Measurements from ENCODE around the gene MAP2K2. TPM values are rescaled to one million over a fixed set of nuclear protein-coding genes. Genes with fewer than 3 reads are reported as not detected.

MAP2K2 gene
- total and polyA plus RNA-seq, 2 donors (not counting 3 experiments of a cell fraction or from before 2014, with no cell fraction given) = 126 to 171 TPM

DNA sequence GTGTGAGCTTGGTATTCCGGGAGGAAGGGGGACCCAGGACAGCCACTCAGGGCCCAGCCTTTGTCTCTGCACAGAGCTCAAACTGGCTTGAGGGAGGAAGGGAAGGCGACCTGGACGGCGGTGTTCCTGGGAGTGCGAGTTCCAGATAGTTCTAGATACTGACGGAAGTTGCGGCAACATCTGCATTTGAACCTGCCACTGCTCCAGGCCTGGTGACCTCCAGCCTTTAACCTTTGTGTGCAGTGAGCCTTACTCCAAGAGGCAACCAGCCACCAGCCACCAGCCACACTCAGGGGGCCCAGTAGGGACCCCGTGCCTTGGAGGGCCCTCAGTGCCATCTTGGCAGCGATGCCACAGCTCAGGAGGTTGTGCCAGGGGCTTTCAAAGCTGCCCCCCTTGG lies 41.8 kb downstream of the MAP2K2 start:
- CTCF ChIA-PET = interaction anchor here (1.0 to 2.0 kb wide), 3 partner anchors 9 to 58 kb away, joined by 3 to 7 read pairs (median 3); no protein-coding TSS in a partner anchor
- FAIRE-seq = no peak
- Histone ChIP-seq H4K20me1 (replicated peaks; ENCODE audit: control insufficient read depth, extremely low read depth, insufficient read depth, low read length) (no peaks in the 10 kb centered on the region), H3K27ac (ENCODE audit: insufficient read depth, low read depth, low read length) (no peak overlapping the region), H3K27me3 (ENCODE audit: control insufficient read depth in 2 of 2, insufficient read depth in 2 of 2, low read length in 2 of 2) (no peaks in the 10 kb centered on the region), H3K4me1 (ENCODE audit: control insufficient read depth, extremely low read depth, insufficient read depth, low read length) (peaks cover 4% of the 10 kb centered on the region), H3K4me3 (replicated peaks in 1 of 3; ENCODE audit: insufficient read depth in 1 of 3, low read depth in 1 of 3, low read length in 3 of 3) (no peak overlapping the region), H3K4me2 (ENCODE audit: insufficient read depth, low read length) (no peak overlapping the region), H2AFZ (ENCODE audit: low read depth, low read length) (no peak overlapping the region), H3K9me3 (replicated peaks; ENCODE audit: control insufficient read depth, insufficient read depth, low read length) (no peaks in the 10 kb centered on the region), H3K79me2 (ENCODE audit: control insufficient read depth, insufficient read depth, low read length) (no peaks in the 10 kb centered on the region), H3K36me3 (ENCODE audit: control insufficient read depth in 2 of 2, extremely low read depth in 1 of 2, insufficient read depth in 2 of 2, low read length in 2 of 2) (no peaks in the 10 kb centered on the region), H3K9ac (replicated peaks; ENCODE audit: extremely low read depth, insufficient read depth, low read length) (no peak overlapping the region), H3K9me1 (replicated peaks; ENCODE audit: control insufficient read depth, extremely low read depth, insufficient read depth, low read length) (no peaks in the 10 kb centered on the region)
- no TSS peak for BruUV-seq (replicated peaks)
- no peak for DNase-seq (ENCODE audit: low read depth, low spot score)
- POLR2A ChIA-PET = no interaction called here
- dilution Hi-C loops (cut with MboI; ENCODE audit: extremely low pct_ligation_motif_present, low sequenced_read_pairs) (no loop called here), intact Hi-C loops (cut with micrococcal nuclease) (no loop called here)
- TF ChIP-seq JUN (IDR thresholded peaks at IDR 0.05; ENCODE audit: borderline replicate concordance, insufficient read depth, insufficient read length, low read depth) = no peak
- no peak for TF ChIP-seq POLR2AphosphoS5 (IDR thresholded peaks at IDR 0.05; ENCODE audit: insufficient read depth, low read depth, low read length)
- TF ChIP-seq, protein P1, sequence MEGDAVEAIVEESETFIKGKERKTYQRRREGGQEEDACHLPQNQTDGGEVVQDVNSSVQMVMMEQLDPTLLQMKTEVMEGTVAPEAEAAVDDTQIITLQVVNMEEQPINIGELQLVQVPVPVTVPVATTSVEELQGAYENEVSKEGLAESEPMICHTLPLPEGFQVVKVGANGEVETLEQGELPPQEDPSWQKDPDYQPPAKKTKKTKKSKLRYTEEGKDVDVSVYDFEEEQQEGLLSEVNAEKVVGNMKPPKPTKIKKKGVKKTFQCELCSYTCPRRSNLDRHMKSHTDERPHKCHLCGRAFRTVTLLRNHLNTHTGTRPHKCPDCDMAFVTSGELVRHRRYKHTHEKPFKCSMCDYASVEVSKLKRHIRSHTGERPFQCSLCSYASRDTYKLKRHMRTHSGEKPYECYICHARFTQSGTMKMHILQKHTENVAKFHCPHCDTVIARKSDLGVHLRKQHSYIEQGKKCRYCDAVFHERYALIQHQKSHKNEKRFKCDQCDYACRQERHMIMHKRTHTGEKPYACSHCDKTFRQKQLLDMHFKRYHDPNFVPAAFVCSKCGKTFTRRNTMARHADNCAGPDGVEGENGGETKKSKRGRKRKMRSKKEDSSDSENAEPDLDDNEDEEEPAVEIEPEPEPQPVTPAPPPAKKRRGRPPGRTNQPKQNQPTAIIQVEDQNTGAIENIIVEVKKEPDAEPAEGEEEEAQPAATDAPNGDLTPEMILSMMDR (IDR thresholded peaks at IDR 0.05; ENCODE audit: extremely low read depth in 1 of 2, insufficient read depth in 1 of 2, low read depth in 1 of 2, low read length in 2 of 2) = no peak
- TF ChIP-seq GATA2 (IDR thresholded peaks at IDR 0.05; ENCODE audit: insufficient read depth, insufficient read length, low read depth, low read length) = no peak
- TF ChIP-seq, protein P2, sequence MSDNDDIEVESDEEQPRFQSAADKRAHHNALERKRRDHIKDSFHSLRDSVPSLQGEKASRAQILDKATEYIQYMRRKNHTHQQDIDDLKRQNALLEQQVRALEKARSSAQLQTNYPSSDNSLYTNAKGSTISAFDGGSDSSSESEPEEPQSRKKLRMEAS (IDR thresholded peaks at IDR 0.05; ENCODE audit: insufficient read depth, insufficient read length) = no peak
- no peak for TF ChIP-seq FOS (IDR thresholded peaks at IDR 0.05; ENCODE audit: borderline replicate concordance, insufficient read depth, low read length)
- no peak for TF ChIP-seq EZH2 (IDR thresholded peaks at IDR 0.05; ENCODE audit: borderline replicate concordance, low read depth, low read length, severe bottlenecking)
- no peak for TF ChIP-seq POLR2A (IDR thresholded peaks at IDR 0.05; ENCODE audit: low read depth, low read length)
- no peak for TF ChIP-seq MYC (IDR thresholded peaks at IDR 0.05; ENCODE audit: low read depth, low read length)

Data from endothelial cell of umbilical vein (primary cell).